Esophagus muscularis mucosa (tissue), 4 donors: ENCODE data around the gene CDC23.

Source experiments
- CTCF ChIP-seq, 3 experiments: fragments of 200-600 bp in 2 of 3; fragments of 450-650 bp in 1 of 3; sonication (generic) in 2 of 3; IDR thresholded peaks; one replicate each; pipeline ENCODE4 v1.5.1; 2017 to 2019; ENCODE audit warnings: antibody characterized with exemption in 3 of 3, mild to moderate bottlenecking in 2 of 3, moderate library complexity in 1 of 3
- EP300 ChIP-seq: sonication (generic); formaldehyde crosslinking; IDR thresholded peaks from one replicate; pipeline ENCODE4 v1.6.1; 2017; ENCODE audit warnings: antibody characterized with exemption
- POLR2A ChIP-seq: fragments of 450-650 bp; IDR thresholded peaks from one replicate; pipeline ENCODE4 v1.6.1; 2017; ENCODE audit warnings: antibody characterized with exemption, moderate library complexity, mild to moderate bottlenecking, low read depth
- POLR2AphosphoS5 ChIP-seq, 2 donors: sonication (generic); formaldehyde crosslinking; IDR thresholded peaks; one replicate each; pipeline ENCODE4 v1.6.1; 2017; ENCODE audit warnings: antibody characterized with exemption in 2 of 2

GRCh38 chr5:138188626-138189025, 24.5 kb downstream of the CDC23 start:
- TF ChIP-seq CTCF (IDR thresholded peaks at IDR 0.05) (no peak), POLR2A (no peak), EP300 (no peak), POLR2AphosphoS5 (IDR thresholded peaks at IDR 0.05) (no peak)
